ENCODE measurements around the gene TNFRSF1B. TPM values are rescaled to one million over a fixed set of nuclear protein-coding genes. Genes with fewer than 3 reads are reported as not detected.

The TNFRSF1B gene
- total RNA-seq, 4 donors from 2014 or later, result 8.8 to 53.4 (median 24.2) TPM

DNA sequence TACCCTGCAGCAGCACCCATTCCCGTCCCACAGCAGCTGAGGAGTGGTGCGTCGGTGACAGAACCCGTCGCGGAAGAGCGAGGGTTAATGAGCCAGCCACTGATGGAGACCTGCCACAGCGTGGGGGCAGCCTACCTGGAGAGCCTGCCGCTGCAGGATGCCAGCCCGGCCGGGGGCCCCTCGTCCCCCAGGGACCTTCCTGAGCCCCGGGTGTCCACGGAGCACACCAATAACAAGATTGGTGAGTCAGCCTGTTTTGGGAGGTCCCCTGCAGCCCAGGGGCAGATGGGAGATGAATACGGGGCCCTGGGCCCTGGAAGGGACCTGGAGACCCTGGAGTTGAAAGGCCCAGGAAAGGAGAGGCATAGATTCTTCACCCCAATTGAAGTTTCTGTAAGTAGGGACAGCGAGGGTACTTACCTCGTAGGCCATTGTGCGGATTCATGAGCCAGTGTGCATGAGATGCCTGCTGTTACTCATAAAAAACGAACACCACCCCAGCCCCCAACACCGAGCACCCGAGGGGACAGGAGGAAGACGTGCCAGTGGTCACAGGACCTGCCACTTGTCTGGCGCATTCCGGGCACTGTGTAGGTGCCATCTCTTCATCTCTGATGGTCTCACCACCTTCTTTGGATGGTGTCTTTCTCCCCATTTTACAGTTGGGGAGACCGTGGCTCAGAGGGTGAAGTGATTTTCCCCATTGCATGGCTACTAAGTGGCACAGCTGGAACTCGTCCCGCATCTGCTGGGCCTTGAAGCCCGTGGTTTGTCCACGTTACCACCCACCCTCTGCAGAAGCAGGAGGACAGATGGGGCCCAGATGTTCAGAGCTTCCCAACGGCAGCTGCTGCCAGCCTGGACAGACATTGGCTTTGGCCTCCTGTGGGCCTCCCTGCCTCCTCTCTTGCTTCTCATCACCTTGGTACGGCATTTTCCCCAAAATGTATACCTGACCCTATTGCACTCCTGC is 28.3 kb upstream of the TNFRSF1B start:
- no peak for DNase-seq
- intact Hi-C loops (cut with DNase I; ENCODE audit: low total_unique reads), result no loop called here
- Histone ChIP-seq H3K27ac (no peak overlapping the region), H3K4me3 (no peak overlapping the region), H3K27me3 (no peaks in the 10 kb centered on the region), H3K36me3 (no peaks in the 10 kb centered on the region), H3K4me1 (no peaks in the 10 kb centered on the region), H3K9me3 (no peaks in the 10 kb centered on the region)
- TF ChIP-seq POLR2A (IDR thresholded peaks at IDR 0.05), result no peak
- TF ChIP-seq, protein P1, sequence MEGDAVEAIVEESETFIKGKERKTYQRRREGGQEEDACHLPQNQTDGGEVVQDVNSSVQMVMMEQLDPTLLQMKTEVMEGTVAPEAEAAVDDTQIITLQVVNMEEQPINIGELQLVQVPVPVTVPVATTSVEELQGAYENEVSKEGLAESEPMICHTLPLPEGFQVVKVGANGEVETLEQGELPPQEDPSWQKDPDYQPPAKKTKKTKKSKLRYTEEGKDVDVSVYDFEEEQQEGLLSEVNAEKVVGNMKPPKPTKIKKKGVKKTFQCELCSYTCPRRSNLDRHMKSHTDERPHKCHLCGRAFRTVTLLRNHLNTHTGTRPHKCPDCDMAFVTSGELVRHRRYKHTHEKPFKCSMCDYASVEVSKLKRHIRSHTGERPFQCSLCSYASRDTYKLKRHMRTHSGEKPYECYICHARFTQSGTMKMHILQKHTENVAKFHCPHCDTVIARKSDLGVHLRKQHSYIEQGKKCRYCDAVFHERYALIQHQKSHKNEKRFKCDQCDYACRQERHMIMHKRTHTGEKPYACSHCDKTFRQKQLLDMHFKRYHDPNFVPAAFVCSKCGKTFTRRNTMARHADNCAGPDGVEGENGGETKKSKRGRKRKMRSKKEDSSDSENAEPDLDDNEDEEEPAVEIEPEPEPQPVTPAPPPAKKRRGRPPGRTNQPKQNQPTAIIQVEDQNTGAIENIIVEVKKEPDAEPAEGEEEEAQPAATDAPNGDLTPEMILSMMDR (IDR thresholded peaks at IDR 0.05), result no peak

DNA sequence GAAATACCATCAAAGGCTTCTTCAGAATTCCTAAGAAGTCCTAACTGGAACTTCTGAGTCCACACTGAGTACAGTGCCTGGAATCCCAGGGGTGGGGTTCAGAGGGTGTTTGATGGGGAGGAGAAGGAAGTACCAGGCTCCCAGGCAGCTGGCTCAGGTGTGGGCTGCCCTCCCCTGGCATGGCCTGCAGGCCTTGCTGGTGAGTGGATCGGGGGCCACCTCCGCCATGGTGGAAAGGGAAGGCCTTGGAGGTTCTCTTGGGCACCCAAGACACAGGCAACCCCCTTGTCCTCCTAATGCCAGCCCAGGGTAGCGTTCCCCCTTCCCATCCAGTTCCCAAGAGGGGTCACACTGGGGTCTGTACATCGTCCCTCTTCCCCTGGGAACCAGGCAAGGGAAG is 26.8 kb upstream of the TNFRSF1B start:
- Histone ChIP-seq H3K27me3 (no peaks in the 10 kb centered on the region), H3K36me3 (no peaks in the 10 kb centered on the region), H3K27ac (no peak overlapping the region), H3K4me1 (no peaks in the 10 kb centered on the region), H3K4me3 (no peak overlapping the region), H3K9me3 (no peaks in the 10 kb centered on the region)
- TF ChIP-seq, protein P1 (IDR thresholded peaks at IDR 0.05), result no peak
- TF ChIP-seq POLR2A (IDR thresholded peaks at IDR 0.05), result no peak
- intact Hi-C loops (cut with DNase I; ENCODE audit: low total_unique reads), result no loop called here
- DNase-seq, result no peak

DNA sequence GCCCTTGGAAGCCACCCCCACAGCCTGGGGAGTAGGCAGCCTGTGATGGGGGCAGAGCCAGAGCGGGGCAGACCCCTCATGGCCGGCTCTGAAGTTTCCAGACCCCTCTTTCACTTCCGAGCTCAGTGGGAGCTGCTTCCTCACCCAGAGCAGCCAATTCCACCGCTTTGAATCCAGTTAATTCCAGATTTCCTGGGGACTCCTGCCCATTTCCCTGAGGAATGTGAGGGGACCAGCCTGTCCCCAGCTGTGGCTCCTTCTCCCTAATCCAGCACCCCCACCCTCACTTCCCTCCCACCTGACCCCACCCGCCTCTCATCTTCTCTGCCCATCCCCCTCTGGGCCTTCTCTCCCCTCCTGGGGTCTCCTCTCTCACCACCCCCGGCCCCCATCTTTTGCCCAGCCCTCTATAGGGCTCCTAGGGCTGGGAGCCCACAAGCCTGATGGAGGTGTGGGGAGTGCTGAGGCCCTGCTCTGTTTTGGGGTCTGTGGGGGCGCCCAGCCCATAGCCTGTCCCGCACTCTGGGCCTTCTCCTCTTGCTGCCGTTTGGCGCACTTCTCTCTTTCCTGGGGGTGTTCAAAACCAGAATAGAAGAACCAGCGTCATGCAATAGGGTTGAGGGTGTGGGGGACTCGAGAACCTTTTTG is 26.2 kb upstream of the TNFRSF1B start:
- no peaks in the 10 kb centered on the region for H3K27me3 ChIP-seq
- H3K9me3 ChIP-seq, result no peaks in the 10 kb centered on the region
- no peaks in the 10 kb centered on the region for H3K4me1 ChIP-seq
- H3K27ac ChIP-seq, result no peak overlapping the region
- H3K4me3 ChIP-seq, result no peak overlapping the region
- intact Hi-C loops (cut with DNase I; ENCODE audit: low total_unique reads), result no loop called here
- DNase-seq, result no peak
- no peak for TF ChIP-seq POLR2A (IDR thresholded peaks at IDR 0.05)
- TF ChIP-seq, protein P1 (IDR thresholded peaks at IDR 0.05), result no peak
- H3K36me3 ChIP-seq, result no peaks in the 10 kb centered on the region

DNA sequence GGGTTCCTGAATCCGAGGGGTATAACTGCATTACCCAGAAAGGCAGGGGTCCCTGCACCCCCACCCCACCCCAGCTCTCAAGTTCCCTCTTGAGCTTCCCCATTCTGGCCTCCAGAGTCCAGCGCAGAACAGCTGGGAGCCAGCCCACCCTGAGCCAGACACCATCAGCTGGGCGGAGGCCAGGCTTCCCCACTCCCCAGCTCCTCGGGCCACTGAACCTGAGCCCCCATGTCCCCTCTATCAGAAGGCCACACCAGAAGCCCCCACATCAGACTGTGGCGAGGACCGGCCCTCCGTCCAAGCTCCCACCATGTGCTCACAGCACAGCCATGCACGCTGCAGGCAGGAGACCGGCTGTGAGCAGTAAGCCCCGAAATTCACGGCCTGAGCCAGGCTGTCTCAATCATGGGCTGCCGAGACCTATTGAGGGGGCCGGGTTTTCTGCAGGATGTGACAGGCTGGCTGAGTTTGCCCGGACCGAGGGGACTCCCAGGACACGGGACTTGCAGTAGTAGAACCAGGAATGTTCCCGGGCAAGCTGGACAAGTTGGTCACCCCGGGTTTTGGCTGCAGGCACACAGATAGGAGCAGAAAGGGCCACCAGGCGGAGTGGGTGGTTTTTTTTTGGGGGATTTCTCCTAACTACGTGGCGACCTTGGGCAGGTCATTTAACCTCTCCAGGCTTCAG is 25.5 kb upstream of the TNFRSF1B start:
- intact Hi-C loops (cut with DNase I; ENCODE audit: low total_unique reads), result no loop called here

More for the DNA sequence above, 25.5 kb upstream of the TNFRSF1B start:
- Histone ChIP-seq H3K4me1 (no peaks in the 10 kb centered on the region), H3K4me3 (no peak overlapping the region), H3K36me3 (no peaks in the 10 kb centered on the region), H3K27ac (no peak overlapping the region), H3K9me3 (no peaks in the 10 kb centered on the region), H3K27me3 (no peaks in the 10 kb centered on the region)
- TF ChIP-seq, protein P1 (IDR thresholded peaks at IDR 0.05), result no peak
- no peak for TF ChIP-seq POLR2A (IDR thresholded peaks at IDR 0.05)
- no peak for DNase-seq

Data from uterus (tissue), 4 donors.